HCT116 (cell line): Measurements from ENCODE around the gene DMKN. TPM values are rescaled to one million over a fixed set of nuclear protein-coding genes. Genes with fewer than 3 reads are reported as not detected.

Experiments used
- ATAC-seq: fragments of 200-7000 bp; cut with Tn5 transposase; 2 replicates; pipeline ENCODE4 v1.9.1; 2020; ENCODE audit warnings: mild to moderate bottlenecking, moderate library complexity
- BruUV-seq: library from RNA; stranded (reverse); fragments of 400-500 nt; replicated peaks from 2 replicates; lab custom pipeline; 2021; lab: Mats Ljungman, UMichigan
- CTCF ChIA-PET: fragments of 300-600 bp; sonication (Branson Sonifier 250); formaldehyde crosslinking; loops from one replicate; lab custom pipeline; 2021; ENCODE audit warnings: antibody characterized with exemption; lab: Charles Lee
- POLR2A ChIA-PET: fragments of 300-600, 350-600 bp; sonication (Branson Sonifier 250); formaldehyde crosslinking; loops from one replicate; lab custom pipeline; 2021; ENCODE audit warnings: antibody characterized with exemption; lab: Charles Lee
- RAD21 ChIA-PET, 2 experiments: fragments of 300-600 bp; sonication (Branson Sonifier 250); formaldehyde crosslinking; loops; one replicate each; lab custom pipeline; 2023; ENCODE audit warnings: low total read pairs in 2 of 2; ENCODE audit not compliant: uncharacterized antibody in 2 of 2, unreplicated experiment in 2 of 2, low non-redundant PET in 1 of 2; lab: Charles Lee
- DNase-seq: peaks from one replicate; pipeline ENCODE4 v3.0.0-alpha.2; 2010; ENCODE audit warnings: low read depth, low spot score
- H2AFZ ChIP-seq: fragments of 200-600 bp; shearing (Covaris generic), sonication (generic); 2 replicates; pipeline ENCODE4 v1.6.1; 2017; ENCODE audit warnings: low read depth, mixed run types, mixed read lengths, antibody characterized with exemption, low read length; ENCODE audit not compliant: poor library complexity, severe bottlenecking
- H3K27ac ChIP-seq: 2 replicates; pipeline ENCODE4 v1.5.1; 2012; ENCODE audit warnings: low read depth, low read length
- H3K27me3 ChIP-seq: fragments of 200-600 bp; sonication (generic); 2 replicates; pipeline ENCODE4 v1.6.1; 2016; ENCODE audit warnings: mixed run types, low read length, mixed read lengths; ENCODE audit not compliant: insufficient read depth
- H3K36me3 ChIP-seq, 2 experiments: fragments of 200-500 bp in 1 of 2; fragments of 200-600 bp in 1 of 2; sonication (Bioruptor generic) in 1 of 2; sonication (generic) in 1 of 2; 2 replicates each; pipeline versions ENCODE4 v1.5.1 to v1.6.1; 2014 to 2016; ENCODE audit warnings: low read length in 2 of 2, inconsistent platforms in 1 of 2, mixed read lengths in 1 of 2, mixed run types in 1 of 2; ENCODE audit not compliant: insufficient read depth in 2 of 2, control insufficient read depth in 1 of 2
- H3K4me1 ChIP-seq, 2 experiments: fragments of 200-600 bp in 1 of 2; sonication (generic) in 1 of 2; 2 replicates each; pipeline versions ENCODE4 v1.5.1 to v1.6.1; 2012 to 2017; ENCODE audit warnings: low read length in 2 of 2, inconsistent platforms in 1 of 2, mild to moderate bottlenecking in 1 of 2, mixed read lengths in 1 of 2, mixed run types in 1 of 2, moderate library complexity in 1 of 2; ENCODE audit not compliant: insufficient read depth in 2 of 2, control insufficient read depth in 1 of 2
- H3K4me2 ChIP-seq: fragments of 200-600 bp; sonication (generic); 2 replicates; pipeline ENCODE4 v1.6.1; 2017; ENCODE audit warnings: mixed run types, low read length, mixed read lengths
- H3K4me3 ChIP-seq, 2 experiments: fragments of 200-600 bp in 1 of 2; sonication (generic) in 1 of 2; replicated peaks in 1 of 2; 2 replicates each; pipeline ENCODE4 v1.5.1; 2011 to 2016; ENCODE audit warnings: low read length in 2 of 2, control low read depth in 1 of 2, low read depth in 1 of 2, mild to moderate bottlenecking in 1 of 2, mixed read lengths in 1 of 2, mixed run types in 1 of 2
- H3K79me2 ChIP-seq: fragments of 200-600 bp; sonication (generic); 2 replicates; pipeline ENCODE4 v1.6.1; 2017; ENCODE audit warnings: mild to moderate bottlenecking, mixed run types, low read length, moderate library complexity, mixed read lengths; ENCODE audit not compliant: insufficient read depth
- H3K9ac ChIP-seq: fragments of 200-600 bp; sonication (generic); 2 replicates; pipeline ENCODE4 v1.6.1; 2016; ENCODE audit warnings: low read length, mixed read lengths
- H3K9me2 ChIP-seq: fragments of 200-600 bp; sonication (generic), shearing (Covaris generic); 2 replicates; pipeline ENCODE4 v1.6.1; 2017; ENCODE audit warnings: mixed run types, mild to moderate bottlenecking, moderate library complexity; ENCODE audit not compliant: insufficient read depth
- H3K9me3 ChIP-seq, 2 experiments: fragments of 200-500 bp in 1 of 2; fragments of 200-600 bp in 1 of 2; sonication (Bioruptor generic) in 1 of 2; sonication (generic) in 1 of 2; 2 replicates each; pipeline ENCODE4 v1.6.1; 2014 to 2017; ENCODE audit warnings: low read length in 2 of 2, mixed read lengths in 2 of 2, inconsistent platforms in 1 of 2, low read depth in 1 of 2, mild to moderate bottlenecking in 1 of 2, mixed run types in 1 of 2, moderate library complexity in 1 of 2; ENCODE audit not compliant: control insufficient read depth in 1 of 2, insufficient read depth in 1 of 2
- H4K20me1 ChIP-seq: fragments of 200-600 bp; sonication (generic), shearing (Covaris generic); 2 replicates; pipeline ENCODE4 v1.6.1; 2017; ENCODE audit warnings: mixed run types, mild to moderate bottlenecking, moderate library complexity; ENCODE audit not compliant: insufficient read depth
- CBX3 ChIP-seq: IDR thresholded peaks from 2 replicates; pipeline ENCODE4 v1.6.1; 2012; ENCODE audit warnings: low read depth
- JUND ChIP-seq: IDR thresholded peaks from 2 replicates; pipeline ENCODE4 v1.6.1; 2012
- POLR2AphosphoS5 ChIP-seq: IDR thresholded peaks from 2 replicates; pipeline ENCODE4 v1.6.1; 2011; ENCODE audit warnings: mild to moderate bottlenecking, low read depth, low read length, moderate library complexity
- RAD21 ChIP-seq: IDR thresholded peaks from 2 replicates; pipeline ENCODE4 v1.6.1; 2012; ENCODE audit warnings: low read depth, mild to moderate bottlenecking
- SIN3A ChIP-seq: IDR thresholded peaks from 2 replicates; pipeline ENCODE4 v1.6.1; 2012; ENCODE audit warnings: low read depth
- SP1 ChIP-seq: IDR thresholded peaks from 2 replicates; pipeline ENCODE4 v1.6.1; 2012; ENCODE audit warnings: low read depth
- intact Hi-C: fragments of 100-400 bp; cut with micrococcal nuclease; formaldehyde crosslinking; loops from 2 replicates; pipeline ENCODE4 v1.10.0; 2022
- total RNA-seq: library from RNA; stranded (reverse); gene quantifications from one replicate; pipeline ENCODE4 v1.2.1, GENCODE V29; 2021; ENCODE audit not compliant: unreplicated experiment
- TF ChIP-seq, protein P1 (sequence below): IDR thresholded peaks from 2 replicates; pipeline ENCODE4 v1.6.1; 2012
- TF ChIP-seq, protein P2 (sequence below), 3 experiments: fragments of 200-600 bp in 1 of 3; sonication (generic) in 1 of 3; IDR thresholded peaks in 2 of 3; conservative IDR thresholded peaks in 1 of 3; 2 replicates each; pipeline ENCODE4 v1.5.1; 2012 to 2017; ENCODE audit warnings: low read depth in 2 of 3, low read length in 2 of 3, antibody characterized with exemption in 1 of 3, borderline replicate concordance in 1 of 3, control low read depth in 1 of 3, mild to moderate bottlenecking in 1 of 3, mixed read lengths in 1 of 3, mixed run types in 1 of 3, moderate library complexity in 1 of 3; ENCODE audit not compliant: insufficient read depth in 1 of 3

The DMKN gene
- total RNA-seq, 1 experiment from 2014 or later: 246 TPM

DNA sequence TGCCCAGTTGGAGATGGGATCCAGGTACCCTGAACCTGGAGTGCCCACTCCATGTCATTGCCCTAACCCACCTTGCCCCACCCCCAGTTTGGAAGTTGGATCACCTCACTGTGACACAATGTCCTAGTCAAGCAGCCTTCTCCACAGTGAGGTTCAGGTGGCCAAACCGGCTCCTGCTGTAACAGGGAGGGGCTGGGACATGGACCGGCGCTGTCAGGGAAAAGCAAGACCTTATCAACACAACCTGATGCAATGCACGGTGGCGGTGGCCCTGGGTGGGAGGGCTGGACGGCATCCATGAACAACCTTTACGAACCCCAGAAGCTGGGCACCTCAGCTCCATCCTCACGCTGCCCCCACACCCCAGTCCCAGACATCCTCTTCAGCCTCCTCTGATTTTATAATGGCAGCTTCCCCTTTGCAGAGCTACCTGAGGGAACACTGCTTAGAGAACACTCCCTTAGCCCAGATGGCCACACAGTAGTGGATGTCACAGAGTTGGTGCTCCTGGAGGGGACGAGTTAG, 21.6 kb downstream of the DMKN start:
- TF ChIP-seq RAD21 (no peak), JUND (no peak), SP1 (no peak), SIN3A (no peak), POLR2AphosphoS5 (no peak), CBX3 (no peak)
- TF ChIP-seq, protein P1, sequence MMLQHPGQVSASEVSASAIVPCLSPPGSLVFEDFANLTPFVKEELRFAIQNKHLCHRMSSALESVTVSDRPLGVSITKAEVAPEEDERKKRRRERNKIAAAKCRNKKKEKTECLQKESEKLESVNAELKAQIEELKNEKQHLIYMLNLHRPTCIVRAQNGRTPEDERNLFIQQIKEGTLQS: no peak
- TF ChIP-seq, protein P2, sequence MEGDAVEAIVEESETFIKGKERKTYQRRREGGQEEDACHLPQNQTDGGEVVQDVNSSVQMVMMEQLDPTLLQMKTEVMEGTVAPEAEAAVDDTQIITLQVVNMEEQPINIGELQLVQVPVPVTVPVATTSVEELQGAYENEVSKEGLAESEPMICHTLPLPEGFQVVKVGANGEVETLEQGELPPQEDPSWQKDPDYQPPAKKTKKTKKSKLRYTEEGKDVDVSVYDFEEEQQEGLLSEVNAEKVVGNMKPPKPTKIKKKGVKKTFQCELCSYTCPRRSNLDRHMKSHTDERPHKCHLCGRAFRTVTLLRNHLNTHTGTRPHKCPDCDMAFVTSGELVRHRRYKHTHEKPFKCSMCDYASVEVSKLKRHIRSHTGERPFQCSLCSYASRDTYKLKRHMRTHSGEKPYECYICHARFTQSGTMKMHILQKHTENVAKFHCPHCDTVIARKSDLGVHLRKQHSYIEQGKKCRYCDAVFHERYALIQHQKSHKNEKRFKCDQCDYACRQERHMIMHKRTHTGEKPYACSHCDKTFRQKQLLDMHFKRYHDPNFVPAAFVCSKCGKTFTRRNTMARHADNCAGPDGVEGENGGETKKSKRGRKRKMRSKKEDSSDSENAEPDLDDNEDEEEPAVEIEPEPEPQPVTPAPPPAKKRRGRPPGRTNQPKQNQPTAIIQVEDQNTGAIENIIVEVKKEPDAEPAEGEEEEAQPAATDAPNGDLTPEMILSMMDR (IDR thresholded peaks at IDR 0.05 in 2 of 3, conservative IDR thresholded peaks at IDR 0.05 in 1 of 3; ENCODE audit: borderline replicate concordance in 1 of 3, insufficient read depth in 1 of 3, low read depth in 2 of 3, low read length in 2 of 3): no peak
- POLR2A ChIA-PET: interaction anchor here (1.2 kb wide), 1 partner anchor 19 kb away, joined by 4 read pairs; no protein-coding TSS in a partner anchor
- no peak overlapping the region for H3K4me2 ChIP-seq

More for the DNA sequence above, 21.6 kb downstream of the DMKN start:
- H3K4me1 ChIP-seq: peaks cover 4 to 11% of the 10 kb centered on the region in 2 experiments; a peak in 3 of 4 replicates
- BruUV-seq: no TSS peak
- no peak overlapping the region for H3K4me3 ChIP-seq
- DNase-seq (no peak), ATAC-seq (no peak)
- H3K9me3 ChIP-seq: no peaks in the 10 kb centered on the region
- H2AFZ ChIP-seq: no peak overlapping the region
- intact Hi-C loops: no loop called here
- H3K27ac ChIP-seq: no peak overlapping the region
- H3K36me3 ChIP-seq: no peaks in the 10 kb centered on the region
- no peaks in the 10 kb centered on the region for H3K9me2 ChIP-seq
- ChIA-PET CTCF (no interaction called here), RAD21 (no interaction called here)
- H4K20me1 ChIP-seq: no peaks in the 10 kb centered on the region
- peaks cover under 1% of the 10 kb centered on the region; the same call in 1 of the 2 replicates for H3K27me3 ChIP-seq
- H3K9ac ChIP-seq: no peak overlapping the region
- H3K79me2 ChIP-seq: no peaks in the 10 kb centered on the region
